ENCODE measurements around the gene MCC.

Gene MCC

DNA sequence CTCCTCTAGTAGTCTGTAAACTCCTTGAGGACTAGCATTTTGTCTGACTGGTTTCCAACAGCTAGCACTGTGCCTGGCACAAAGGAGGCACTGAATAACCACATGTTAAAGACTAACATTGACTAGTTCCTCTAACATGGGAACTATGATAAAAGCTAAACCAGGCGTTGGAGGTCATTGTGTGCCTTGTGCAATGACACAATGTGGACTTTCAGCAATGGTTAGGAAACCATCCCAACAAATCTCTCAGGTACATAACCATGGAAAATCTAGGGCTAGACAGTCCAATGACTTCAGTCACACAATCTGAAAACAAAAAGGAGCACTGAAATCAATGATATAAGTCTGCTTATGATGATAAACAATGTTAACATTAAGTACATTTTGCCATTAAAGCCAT is 311.0 kb downstream of the MCC start:
- DNase-seq (ENCODE audit: low read depth, low spot score), result no peak

DNA sequence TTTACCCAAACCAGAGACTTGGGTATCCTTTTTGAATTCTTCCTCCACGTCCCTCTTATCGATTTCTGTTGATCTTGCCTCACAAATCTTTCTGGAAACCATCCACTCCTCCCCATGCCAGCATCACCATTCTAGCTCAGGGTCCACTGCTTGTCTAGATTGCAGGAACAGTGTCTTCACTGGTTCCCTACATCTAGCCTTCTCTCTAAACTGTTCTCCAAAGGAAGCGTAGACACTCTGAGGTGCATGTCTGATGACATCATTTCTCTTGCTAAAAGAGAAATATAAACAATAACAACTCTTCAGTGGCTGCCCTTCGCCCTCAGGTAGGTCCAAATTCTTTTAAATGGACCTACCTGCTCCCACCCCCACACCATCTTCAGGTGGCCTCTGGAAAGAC is 311.5 kb downstream of the MCC start:
- DNase-seq (ENCODE audit: low read depth, low spot score), result no peak

DNA sequence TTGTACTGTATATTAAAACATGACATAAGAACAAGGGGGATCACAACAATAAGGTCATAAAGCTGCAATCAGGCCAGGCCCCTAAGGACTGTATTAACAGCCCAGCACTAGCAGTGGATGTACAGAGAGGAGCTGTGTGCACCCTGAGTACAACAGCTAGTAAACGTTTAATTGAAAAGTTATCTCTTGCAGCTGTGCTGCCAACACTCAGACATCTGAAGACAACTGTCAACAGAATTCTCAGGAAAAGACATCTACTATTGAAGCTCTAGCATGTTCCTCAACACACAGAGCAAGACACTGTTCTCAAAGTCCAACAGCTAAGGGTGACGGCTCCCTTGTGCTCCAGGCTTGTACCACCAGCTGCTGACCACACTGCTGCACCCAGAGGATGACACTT is 312.1 kb downstream of the MCC start:
- no peak for DNase-seq (ENCODE audit: low read depth, low spot score)

DNA sequence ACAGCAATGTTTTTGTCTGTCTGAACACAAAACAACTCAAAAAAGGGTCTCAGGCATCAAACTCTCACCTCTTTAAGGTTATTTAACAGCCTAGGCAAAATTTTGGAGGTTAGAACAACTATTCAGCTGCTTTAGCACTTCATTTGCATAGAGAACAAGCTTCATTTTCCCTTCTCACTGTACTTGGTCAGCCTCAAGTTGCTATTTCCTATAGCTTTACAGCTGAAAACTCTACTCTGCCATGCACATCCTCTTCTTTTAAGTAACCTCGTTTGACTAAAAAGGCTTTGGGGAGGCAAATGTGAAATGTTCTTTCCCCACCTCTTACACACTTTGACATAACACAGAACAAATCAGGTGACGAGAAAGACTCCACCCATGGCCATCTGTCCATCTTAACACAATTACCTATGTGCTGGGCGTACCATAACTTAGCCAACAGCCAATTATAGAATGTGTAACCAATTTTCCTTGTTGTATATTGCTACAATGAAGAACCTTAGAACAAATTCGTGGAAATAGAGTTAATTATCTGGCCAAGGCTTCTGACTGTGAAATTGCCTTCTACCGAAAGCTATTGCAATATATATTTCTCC is 315.9 kb downstream of the MCC start:
- no peak for DNase-seq (ENCODE audit: low read depth, low spot score)

DNA sequence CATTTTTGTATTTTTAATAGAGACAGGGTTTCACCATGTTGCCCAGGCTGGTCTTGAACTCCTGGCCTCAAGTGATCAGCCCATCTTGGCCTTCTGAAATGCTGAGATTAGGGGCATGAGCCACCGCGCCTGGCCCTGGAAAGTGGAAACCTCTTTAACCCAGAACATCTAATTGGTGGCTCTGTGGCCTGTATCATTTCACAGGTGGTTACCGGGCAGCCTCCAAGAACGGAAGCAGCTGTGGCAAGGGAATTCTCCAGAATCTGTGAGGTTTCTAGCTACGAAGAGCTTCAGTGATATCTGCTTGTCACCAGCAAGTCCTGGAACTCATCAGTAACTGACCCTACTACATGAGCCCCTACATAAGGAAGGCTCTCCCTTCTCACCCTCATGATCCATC is 316.7 kb downstream of the MCC start:
- DNase-seq (ENCODE audit: low read depth, low spot score), result no peak

DNA sequence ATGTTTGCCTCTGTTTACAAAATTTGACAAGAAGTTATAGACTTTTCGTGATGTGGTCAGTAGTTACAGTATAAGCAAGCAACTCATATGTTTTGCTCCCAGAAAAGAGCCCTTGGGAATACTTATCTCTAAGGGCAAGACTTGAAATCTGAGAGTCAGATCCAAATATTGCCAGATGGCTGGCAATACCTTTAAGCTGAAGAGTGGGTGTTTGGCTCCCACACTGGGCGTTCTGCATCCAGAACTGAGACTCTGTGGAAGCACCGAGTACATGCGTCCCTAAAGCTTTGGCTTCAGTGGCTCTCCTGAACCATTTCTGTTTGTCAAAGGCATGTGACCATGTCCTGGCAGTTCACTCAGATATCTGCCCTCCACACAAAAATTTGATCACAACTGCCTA is 317.5 kb downstream of the MCC start:
- DNase-seq (ENCODE audit: low read depth, low spot score), result no peak

DNA sequence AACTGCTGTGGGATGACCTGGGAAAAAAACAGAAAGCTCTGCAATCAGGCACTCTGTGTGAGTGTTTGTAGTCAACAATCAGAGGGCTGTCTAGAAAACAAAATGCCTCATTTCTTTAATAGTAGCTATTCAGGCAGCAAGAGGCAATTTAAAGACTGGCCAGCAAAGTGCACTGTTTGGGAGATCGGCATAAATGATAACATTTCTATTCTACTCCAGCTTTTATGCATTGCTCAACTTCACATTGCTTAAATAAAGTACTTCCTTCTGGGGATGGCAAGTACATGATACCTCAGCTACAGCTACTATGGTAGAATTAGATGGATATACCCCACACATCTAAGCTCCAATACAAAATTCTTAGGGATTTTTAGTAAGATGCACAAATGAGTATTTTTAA is 318.5 kb downstream of the MCC start:
- no peak for DNase-seq (ENCODE audit: low read depth, low spot score)

DNA sequence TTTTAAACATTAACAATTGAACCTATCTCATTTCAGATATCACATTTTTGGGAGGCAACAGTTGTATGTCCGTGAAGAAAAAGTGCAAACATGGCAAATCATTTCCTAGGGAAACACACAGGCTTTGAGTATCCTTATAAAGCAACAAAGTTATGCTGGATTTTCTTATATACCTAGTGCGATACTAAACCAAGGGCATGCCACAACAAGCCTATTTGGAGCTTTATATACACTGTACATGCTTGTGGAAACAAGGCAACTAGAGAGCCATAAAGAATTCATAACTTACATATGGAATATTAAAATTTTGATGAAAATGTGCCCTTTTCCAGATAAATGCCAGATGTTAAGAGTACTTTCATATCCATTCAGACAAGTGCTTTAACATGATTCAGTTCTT is 320.3 kb downstream of the MCC start:
- DNase-seq (ENCODE audit: low read depth, low spot score), result no peak

DNA sequence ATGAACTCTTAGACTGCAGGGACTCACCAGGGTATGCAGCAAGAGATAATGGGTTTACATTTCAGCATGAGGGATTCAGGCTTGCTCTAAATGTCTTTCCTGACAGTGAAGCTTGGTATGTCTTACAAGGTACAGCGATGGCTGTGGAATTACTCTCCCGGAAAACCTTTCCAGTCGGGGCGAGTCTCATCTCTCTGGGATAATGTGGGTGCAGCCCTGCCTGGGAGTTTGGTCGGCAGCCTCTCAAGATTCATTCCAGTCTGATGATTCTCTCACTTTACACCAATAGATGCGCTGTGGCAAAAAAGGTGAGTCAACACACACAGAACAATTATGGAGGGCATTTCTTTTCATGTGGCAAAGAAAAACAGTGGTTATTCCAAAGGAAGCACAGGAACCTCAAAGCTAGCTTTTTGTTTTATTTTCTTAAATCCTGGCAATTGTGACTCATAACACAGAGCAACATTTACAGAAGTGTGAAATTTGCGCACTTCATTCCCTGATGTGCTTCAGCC is 321.3 kb downstream of the MCC start:
- peak; percentile 29 for DNase-seq (ENCODE audit: low read depth, low spot score)

DNA sequence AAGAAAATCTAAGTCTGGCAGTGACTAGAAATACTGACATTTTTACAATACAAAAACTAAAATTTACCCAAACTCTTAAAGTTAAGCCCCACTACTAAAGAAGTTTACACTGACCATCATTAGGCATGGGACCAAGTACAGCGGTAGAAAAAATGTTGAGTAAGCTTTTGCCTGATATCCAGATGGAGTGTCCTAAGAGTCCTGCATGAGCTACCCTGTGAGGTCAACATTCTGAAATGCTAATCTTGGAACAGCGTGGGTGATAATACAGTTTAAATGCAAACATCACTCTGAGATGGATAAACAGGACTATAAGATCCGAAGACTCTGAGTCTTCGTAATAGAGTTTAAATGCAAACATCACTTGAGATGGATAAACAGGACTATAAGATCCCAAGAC is 322.0 kb downstream of the MCC start:
- DNase-seq (ENCODE audit: low read depth, low spot score), result no peak

DNA sequence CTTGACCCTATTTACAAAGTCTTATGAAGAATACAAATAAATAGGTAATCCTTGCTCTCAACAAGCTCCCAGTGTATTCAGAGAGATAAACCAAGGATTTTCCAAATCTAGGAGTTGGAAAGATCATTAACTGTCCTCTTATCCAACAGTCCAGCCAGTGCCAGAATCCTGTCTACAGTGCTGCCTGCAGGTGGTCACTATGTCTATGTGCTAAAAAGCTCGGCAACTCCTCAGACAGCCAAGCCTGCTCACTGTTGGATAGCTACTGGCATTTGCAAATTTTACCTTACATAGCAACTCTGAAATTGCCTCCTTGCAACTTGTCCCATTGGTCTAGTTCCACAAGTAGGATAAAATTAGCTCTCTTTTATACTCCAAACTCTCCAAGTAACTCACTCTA is 324.2 kb downstream of the MCC start:
- DNase-seq (ENCODE audit: low read depth, low spot score), result no peak

DNA sequence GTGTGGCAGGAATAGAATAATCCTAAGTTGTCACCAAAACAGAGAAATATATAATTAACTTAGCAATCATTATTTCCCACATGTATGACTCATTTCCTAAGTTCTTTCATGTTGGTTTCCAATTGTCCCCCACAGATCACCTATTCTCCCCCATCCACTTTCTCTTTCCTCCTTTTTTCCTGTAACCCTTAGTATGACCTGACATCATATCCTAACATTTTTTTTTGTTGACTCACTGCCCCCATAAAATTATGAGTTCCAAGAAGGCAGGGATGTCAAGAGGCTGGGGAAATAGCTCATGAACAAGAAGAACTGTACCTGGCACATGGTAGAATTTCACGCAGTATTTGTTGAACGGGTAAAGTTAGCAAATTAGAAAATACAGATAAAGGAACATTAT is 324.9 kb downstream of the MCC start:
- DNase-seq (ENCODE audit: low read depth, low spot score), result no peak

DNA sequence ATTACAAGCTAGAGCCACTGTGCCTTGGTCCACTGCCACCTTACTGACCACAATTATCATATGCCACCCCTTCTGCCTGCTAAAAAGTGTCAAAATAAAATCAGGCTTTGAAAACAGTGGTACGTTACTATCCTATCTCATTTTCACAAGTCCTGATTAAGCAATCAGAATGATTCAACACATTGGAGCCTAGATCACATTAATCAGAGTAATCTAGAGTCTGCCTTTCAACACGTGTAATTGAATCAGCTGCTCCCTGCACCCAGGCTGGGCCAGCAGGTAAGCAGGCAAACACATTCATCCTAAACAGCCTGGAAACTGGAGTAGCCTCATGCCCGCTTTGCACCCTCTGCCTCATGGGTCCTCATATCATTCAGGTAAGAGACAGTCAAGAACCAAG is 325.5 kb downstream of the MCC start:
- DNase-seq (ENCODE audit: low read depth, low spot score), result no peak

DNA sequence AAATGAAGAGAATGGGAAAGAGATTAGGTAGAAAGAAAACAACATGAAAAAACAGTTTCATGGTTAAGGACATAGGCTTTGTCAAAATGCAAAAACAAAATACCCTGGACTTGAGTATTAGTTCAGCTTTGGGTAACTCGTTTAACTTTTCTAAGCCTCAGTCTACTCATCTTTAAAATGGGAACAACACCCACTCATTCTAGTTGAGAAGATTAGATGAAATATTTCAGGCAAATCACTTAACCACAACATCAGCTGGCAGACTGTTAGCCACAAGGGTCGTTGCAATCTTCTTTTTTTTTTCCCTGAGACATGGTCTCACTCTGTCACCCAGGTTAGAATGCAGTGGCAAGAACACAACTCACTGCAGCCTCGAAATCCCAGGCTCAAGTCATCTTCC is 326.0 kb downstream of the MCC start:
- no peak for DNase-seq (ENCODE audit: low read depth, low spot score)

DNA sequence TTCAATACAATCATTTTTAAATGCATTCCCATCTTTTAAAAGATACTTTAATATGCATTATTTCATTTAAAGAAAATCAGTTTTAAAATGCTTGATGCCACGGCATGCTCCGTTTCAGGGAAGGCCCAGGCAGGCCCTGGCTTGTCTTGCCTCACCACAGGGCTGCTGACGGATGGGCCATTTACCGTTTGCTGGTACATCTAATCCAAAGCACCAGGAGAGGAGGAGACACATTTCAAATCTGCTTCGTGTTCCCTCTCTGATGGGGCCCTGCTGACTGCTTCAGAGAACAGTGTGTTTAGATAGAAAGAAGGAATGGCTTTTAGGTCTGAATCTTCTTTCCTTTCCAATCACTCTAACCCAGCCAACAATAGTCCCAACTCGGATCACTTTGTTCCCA is 326.4 kb downstream of the MCC start:
- DNase-seq (ENCODE audit: low read depth, low spot score), result no peak

DNA sequence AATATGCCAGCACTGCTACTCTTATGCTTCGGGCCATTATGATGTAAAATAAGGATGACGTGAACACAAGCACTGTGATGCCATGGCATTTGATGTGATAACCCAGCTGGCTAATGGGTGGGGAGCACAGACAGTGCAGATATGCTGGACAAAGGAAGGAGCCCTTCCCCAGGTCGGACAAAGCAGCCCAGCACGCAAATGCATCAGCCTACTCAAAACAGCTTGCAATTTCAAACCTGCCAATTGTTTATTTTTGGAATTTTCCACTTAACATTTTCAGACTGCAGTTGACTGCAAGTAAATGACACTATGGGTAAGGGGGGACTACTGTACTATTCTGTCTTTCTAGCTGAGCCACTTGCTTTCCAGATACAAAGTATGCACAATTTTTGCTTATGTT is 330.4 kb downstream of the MCC start:
- no peak for DNase-seq (ENCODE audit: low read depth, low spot score)

DNA sequence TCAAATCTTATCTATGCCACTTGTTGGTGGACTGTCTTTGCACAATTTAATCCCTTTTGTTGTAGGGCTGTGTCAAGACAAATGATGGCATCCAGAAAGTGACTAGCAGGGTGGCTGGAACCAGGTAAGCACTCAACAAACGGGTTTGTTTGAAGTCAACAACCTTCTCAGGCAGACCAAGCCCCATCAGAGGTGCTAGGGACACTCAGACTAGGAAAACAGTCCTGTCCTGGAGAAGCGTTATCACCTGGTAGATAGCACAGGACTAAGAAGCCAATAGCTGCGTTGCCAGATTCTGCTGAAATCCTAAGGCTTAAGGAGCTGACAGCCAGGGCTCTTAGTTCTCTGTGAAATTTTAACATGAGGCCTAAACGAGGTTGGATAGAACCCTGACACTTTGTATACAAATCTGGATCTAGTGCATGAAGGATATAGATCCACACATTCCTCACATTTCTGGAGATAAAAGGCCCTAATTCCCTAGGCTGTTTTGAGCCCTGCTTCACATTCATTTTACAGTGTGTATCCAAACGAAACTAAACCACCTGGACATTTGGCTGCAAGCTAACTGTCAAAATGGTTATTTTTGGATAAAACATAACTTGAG is 331.9 kb downstream of the MCC start:
- no peak for DNase-seq (ENCODE audit: low read depth, low spot score)

DNA sequence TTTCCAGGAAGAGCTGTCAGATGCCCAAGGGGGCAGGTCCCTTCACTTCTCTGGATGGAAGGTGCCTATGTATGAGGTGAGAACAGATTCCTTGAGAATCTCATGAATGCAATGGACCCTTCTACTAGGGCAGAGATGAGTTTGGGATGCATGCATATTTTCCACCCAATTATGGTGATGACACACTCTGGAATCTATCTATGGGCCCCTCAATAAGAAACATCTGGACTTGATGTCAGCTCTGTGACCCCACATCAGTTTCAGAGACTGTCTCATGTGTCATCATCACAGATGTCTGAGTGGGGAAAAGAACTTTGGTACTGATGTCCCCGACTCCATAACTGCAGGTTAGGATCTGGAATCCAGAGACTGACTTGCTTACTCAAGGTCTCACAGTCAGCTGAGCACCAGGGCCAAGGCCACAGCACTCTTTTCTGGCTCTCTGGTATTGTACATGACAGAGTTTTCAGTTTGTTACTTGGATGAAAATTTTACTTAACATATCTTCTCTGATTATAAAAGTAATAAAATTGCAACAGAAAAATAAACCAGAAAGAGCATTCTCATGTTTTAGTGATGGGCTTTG is 334.6 kb downstream of the MCC start:
- DNase-seq (ENCODE audit: low read depth, low spot score), result no peak

DNA sequence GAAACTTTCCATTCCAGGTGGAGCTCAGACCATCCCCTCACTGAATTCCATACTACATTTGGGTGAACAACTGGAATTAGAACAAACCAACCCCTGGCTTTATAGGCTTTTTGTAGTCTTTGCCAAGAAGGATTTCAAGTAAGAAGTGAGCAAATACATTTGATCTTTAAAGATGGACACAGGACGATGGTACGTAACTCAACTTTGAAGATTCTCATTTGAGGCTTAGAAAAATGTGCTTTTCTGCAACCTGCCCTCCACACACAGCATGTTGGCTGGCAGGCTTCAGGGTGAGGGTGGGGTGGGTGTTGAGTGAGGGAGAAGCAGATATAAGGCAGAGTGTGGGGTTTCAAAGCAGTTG is 335.9 kb downstream of the MCC start:
- no peak for DNase-seq (ENCODE audit: low read depth, low spot score)

DNA sequence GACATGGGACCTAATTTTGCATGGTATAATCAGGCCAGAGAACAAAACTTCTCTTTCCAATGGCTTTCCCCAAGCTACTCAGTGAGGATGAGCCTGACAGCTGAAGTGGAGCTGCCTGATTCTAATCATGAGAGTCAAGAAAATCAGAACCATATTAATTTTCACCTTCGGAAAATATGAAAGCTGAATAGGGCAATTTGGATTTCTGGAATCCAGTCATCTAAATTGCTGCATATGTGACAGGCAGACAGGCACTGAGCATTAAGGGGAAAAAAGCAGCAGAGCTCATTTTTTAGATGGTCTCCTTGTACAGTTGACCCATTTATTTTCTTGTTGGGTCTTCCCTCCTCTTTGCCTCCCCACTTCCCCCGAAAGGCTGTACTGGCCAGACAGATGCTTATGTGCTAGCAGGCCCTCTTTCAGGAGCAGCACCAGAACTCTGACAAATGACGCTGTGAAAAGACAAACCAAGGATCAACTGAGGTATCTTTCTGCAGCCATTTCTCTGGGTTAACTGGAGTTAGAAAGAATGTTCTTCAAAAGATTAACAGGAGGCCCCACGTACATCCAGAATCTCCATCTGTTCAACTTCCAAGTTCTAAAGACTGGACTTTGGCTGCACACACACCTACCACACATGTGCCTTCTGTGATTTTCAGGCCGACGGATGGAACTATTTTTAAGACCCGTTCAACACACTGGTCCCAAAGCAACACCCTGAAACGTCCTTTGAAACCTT is 336.4 kb downstream of the MCC start:
- DNase-seq (ENCODE audit: low read depth, low spot score), result no peak

DNA sequence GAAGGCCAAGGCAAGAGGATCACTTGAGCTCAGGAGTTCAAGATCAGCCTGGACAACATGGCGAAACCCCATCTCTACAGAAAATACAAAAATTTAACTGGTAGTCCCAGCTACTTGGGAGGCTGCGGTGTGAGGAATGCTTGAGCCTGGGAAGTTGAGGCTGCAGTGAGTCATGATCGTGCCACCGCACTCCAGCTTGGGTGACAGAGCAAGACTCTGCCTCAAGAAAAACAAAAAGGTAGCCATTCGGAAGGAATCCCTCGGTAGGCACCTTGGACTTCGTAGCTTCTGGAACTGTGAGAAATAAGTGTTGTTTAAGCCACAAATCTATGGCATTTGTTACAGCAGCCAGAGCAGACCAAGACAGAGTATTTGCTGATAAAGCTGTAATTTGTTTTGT is 337.4 kb downstream of the MCC start:
- no peak for DNase-seq (ENCODE audit: low read depth, low spot score)

DNA sequence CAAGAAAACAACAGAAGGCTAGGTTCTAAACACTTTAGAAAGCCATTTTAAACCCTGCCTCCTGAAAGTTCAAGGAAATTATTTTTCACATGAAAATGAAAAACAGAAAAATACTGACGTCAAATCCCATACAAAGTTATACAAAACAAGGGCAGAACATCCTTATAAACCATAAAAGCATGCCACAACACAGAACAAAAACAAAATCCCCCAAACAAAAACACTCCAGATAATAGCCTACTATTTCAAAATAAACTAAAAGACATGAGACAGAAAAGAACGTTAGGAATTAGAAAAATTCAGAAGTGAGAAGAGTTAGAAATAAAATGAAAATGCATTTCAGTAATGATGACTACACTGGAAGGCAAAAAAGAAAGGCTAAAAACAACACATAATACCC is 338.0 kb downstream of the MCC start:
- DNase-seq (ENCODE audit: low read depth, low spot score), result no peak

DNA sequence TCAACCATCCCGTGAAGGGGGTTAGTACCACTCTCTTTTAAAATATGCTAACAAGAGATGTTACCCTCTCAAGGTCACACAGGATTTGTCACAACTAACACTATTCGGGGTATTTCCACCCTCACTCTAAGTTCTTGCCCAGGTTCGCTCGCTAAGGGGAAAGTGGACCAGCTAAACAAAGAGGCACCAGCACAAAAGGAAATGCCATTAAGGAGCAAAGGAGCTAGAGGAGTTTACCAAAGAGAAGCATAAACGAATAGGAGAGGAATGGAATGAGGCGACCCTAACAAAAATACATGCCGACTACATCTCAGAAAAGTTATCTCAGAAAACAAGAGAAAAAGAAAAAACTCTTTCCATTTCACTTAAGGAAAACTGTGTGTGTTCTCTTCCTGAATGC is 340.7 kb downstream of the MCC start:
- DNase-seq (ENCODE audit: low read depth, low spot score), result no peak
